Measurements from ENCODE around the gene DAP.

The DAP gene

DNA sequence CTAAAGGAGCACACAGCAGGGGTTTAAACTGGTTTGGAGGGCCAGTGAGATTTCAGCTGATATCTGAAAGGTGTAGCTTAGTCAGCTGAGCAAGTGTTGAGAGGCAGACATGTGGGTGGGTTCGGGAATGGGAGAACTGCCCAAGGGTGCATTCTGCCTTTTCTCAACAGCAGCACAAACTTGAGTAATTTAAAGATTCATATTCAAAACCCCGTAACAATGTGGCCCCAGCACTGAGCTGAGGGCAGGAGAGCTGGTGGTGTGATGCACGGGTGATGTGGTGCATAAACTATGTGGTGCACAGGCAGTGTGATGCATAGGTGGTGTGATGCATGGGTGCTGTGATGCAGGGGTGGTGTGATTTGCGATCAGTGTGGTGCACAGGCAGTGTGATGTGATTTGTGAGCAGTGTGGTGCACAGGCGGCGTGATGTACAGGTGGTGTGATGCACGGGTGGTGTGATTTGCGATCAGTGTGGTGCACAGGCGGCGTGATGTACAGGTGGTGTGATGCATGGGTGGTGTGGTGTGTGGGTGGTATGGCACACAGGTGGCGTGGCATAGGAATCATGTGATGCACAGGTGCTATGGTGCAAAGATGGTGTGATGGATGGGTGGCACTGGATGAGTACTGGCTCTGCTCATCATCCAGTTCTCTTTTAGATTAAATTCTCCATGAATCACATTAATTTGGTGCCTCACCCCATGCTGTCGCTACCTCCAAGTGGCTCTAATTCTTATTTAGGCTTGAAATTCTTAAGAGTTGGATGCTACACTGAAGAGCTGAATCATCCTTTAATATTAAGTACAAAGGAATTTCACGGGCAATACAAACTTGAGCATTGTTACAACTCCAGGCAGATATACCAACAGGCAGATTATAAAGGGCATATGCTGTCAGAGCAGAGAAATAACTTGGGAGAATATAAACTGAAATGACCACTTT is 53.6 kb downstream of the DAP start:
- no peaks in the 10 kb centered on the region for H3K9me3 ChIP-seq (replicated peaks; ENCODE audit: low read length)
- H3K4me1 ChIP-seq (ENCODE audit: control insufficient read depth, insufficient read depth, low read length), result peaks cover 47% of the 10 kb centered on the region
- no peak overlapping the region for H3K4me3 ChIP-seq (ENCODE audit: low read length)
- no peak overlapping the region for H3K4me2 ChIP-seq (ENCODE audit: low read length)
- no peaks in the 10 kb centered on the region for H3K27me3 ChIP-seq (ENCODE audit: control insufficient read depth, insufficient read depth, low read length)
- no peaks in the 10 kb centered on the region for H3K36me3 ChIP-seq (ENCODE audit: insufficient read depth, low read length)
- H3K9ac ChIP-seq (ENCODE audit: low read depth, low read length), result no peak overlapping the region

DNA sequence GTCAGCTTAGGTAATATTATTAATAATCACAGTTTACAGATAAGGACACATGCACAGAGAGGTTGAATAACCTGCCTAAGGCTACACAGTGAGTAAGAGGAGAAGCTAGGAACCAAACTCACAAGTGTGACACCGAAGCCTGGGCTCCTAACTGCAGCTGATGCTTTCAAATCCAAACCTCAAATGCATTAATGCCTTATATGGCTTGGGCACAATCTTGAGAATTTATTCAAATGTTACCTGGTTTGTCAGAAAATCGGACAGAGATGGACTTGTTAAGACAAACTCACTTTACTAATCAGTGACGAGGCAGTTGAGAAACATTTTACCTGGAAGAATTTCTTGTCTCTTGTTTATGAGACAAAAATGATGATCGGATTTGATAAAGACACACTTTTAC is 54.7 kb downstream of the DAP start:
- Histone ChIP-seq H3K4me3 (ENCODE audit: low read length) (no peak overlapping the region), H3K9ac (ENCODE audit: low read depth, low read length) (no peak overlapping the region), H3K9me3 (replicated peaks; ENCODE audit: low read length) (no peaks in the 10 kb centered on the region), H3K4me1 (ENCODE audit: control insufficient read depth, insufficient read depth, low read length) (peaks cover 57% of the 10 kb centered on the region), H3K36me3 (ENCODE audit: insufficient read depth, low read length) (no peaks in the 10 kb centered on the region), H3K27me3 (ENCODE audit: control insufficient read depth, insufficient read depth, low read length) (no peaks in the 10 kb centered on the region), H3K4me2 (ENCODE audit: low read length) (no peak overlapping the region)

DNA sequence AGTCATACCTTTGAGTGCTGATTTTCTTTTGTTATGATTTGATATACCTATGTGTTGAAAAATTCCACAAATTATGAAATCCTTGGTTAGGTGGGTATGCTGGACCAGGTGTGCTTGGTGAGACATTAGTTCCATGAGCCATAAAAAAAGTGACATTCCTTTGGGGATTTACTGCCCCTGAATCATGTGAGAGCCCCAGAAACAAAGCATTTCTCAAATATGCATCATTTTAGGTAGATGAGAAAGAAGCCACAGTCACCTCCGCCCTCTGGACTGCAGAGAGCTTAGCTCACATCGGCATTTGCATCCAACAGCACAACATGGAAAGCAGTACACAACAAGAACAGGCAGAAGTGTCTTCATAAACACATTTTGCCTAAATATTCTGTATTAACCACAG is 55.3 kb downstream of the DAP start:
- H3K9ac ChIP-seq (ENCODE audit: low read depth, low read length), result no peak overlapping the region
- no peaks in the 10 kb centered on the region for H3K36me3 ChIP-seq (ENCODE audit: insufficient read depth, low read length)
- no peak overlapping the region for H3K4me2 ChIP-seq (ENCODE audit: low read length)
- no peaks in the 10 kb centered on the region for H3K9me3 ChIP-seq (replicated peaks; ENCODE audit: low read length)
- peaks cover 57% of the 10 kb centered on the region for H3K4me1 ChIP-seq (ENCODE audit: control insufficient read depth, insufficient read depth, low read length)
- H3K4me3 ChIP-seq (ENCODE audit: low read length), result no peak overlapping the region
- H3K27me3 ChIP-seq (ENCODE audit: control insufficient read depth, insufficient read depth, low read length), result no peaks in the 10 kb centered on the region

DNA sequence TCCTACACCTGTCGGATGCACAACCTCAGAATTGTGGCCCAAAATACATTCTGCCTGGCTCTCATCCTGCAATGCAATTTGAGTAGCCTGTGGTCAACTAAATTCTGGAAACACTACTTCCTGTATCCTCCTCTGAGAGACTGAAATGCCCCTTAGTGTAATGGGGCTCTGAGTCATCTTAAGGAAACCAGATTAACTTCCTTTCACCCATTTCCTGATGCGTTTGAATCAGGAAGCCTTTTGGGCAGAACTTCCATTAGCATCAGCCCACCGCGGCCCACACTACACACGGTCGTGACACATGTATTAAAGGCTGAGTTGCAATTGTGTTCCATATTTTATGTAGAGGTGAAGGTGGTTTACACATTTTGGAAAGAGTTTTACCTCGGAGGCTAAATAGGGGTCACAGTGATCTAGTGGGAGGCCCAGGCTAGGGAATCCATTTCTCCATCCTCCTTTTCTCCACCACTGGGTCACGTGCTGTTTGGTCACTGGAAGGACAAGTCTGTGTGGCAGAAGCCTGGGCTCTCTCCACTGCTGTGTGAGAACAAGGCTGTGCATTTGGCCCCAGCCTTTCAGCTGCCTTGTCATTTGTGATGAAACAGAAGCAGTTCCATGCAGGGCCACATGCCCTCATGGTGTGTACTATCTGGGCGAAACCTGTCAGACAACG is 55.9 kb downstream of the DAP start:
- Histone ChIP-seq H3K27me3 (ENCODE audit: control insufficient read depth, insufficient read depth, low read length) (no peaks in the 10 kb centered on the region), H3K4me3 (ENCODE audit: low read length) (no peak overlapping the region), H3K36me3 (ENCODE audit: insufficient read depth, low read length) (peaks cover 2% of the 10 kb centered on the region), H3K9ac (ENCODE audit: low read depth, low read length) (no peak overlapping the region), H3K4me2 (ENCODE audit: low read length) (peak overlapping the region; percentile 17), H3K9me3 (replicated peaks; ENCODE audit: low read length) (no peaks in the 10 kb centered on the region), H3K4me1 (ENCODE audit: control insufficient read depth, insufficient read depth, low read length) (peaks cover 57% of the 10 kb centered on the region)

DNA sequence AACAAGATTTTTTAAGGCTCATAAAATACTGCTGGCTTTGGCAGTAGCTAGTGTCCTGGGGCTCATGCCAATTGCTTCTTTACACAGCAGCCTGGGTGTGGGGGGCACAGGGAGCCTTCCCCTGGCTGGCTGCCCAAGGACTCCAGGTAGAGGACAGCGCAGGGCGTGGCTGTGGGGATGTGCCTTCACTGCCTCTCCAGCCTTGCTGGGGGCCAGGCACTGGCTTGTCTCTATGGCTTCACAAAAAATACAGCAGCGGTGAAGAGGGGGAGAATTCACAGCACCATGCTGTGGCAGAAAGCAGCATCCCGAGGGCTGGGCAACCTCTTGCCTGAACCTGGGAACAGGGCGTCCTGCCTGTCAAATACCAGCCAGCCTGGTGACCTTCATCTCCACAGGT is 57.4 kb downstream of the DAP start:
- Histone ChIP-seq H3K36me3 (ENCODE audit: insufficient read depth, low read length) (peaks cover 7% of the 10 kb centered on the region), H3K4me3 (ENCODE audit: low read length) (no peak overlapping the region), H3K27me3 (ENCODE audit: control insufficient read depth, insufficient read depth, low read length) (no peaks in the 10 kb centered on the region), H3K4me1 (ENCODE audit: control insufficient read depth, insufficient read depth, low read length) (peaks cover 57% of the 10 kb centered on the region), H3K4me2 (ENCODE audit: low read length) (no peak overlapping the region), H3K9ac (ENCODE audit: low read depth, low read length) (no peak overlapping the region), H3K9me3 (replicated peaks; ENCODE audit: low read length) (no peaks in the 10 kb centered on the region)

DNA sequence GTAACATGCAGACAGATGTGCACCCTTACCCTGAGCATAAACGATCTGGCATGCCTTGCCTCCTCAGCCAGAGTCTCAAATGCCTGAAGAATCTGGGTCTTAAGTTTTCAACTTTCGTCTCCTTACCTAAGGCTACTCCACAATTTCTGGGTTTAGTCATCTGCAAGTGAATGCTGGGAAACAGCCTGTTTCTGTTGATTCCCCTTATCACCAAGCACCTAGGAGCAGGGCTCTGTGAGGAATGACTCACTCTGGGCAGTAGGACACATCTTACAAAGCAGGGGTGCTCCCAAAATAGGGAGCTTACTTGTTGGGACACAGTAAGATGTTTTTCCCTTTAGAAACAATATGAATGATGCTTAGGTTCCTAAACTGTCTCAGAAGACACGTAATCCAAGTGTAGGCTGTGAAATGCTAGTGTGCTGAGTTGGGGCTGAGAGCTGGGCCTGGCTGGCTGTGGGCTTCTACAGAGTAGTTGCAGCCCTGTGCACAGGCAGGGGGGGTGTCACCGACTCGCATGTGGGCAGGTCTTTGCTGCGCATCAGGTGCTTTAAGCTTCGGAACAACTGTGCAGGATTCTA is 58.0 kb downstream of the DAP start:
- Histone ChIP-seq H3K9me3 (replicated peaks; ENCODE audit: low read length) (no peaks in the 10 kb centered on the region), H3K27me3 (ENCODE audit: control insufficient read depth, insufficient read depth, low read length) (no peaks in the 10 kb centered on the region), H3K4me2 (ENCODE audit: low read length) (no peak overlapping the region), H3K4me3 (ENCODE audit: low read length) (no peak overlapping the region), H3K9ac (ENCODE audit: low read depth, low read length) (no peak overlapping the region), H3K4me1 (ENCODE audit: control insufficient read depth, insufficient read depth, low read length) (peaks cover 53% of the 10 kb centered on the region), H3K36me3 (ENCODE audit: insufficient read depth, low read length) (peaks cover 7% of the 10 kb centered on the region)

DNA sequence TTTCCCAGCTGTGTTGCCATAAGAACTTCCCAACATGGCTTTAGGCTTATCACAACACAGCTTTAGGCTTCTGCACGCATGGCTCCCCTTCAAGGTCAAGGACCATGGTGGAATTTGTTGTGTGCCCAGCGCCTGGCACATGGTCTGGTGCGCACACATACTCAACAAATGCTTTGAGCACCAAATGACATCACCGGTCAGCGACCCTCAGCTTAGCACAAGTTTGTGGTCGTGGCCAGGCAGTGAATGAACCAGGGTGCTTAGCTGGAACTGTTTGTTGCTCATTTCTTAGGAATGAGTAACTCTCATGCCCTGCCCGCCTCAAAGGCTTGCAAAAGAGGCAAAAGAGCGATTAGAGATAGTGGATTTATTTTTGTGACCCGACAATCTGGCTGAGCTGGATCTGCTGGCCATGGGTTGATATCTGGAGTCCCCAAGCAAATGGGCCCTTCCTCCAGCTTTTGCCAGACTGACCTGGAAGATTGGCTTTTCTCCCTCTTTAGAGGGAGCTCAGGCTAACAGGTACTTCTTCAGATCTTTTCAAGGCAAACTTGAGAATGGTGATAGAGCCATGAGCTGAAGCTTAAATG is 58.9 kb downstream of the DAP start:
- peaks cover 44% of the 10 kb centered on the region for H3K4me1 ChIP-seq (ENCODE audit: control insufficient read depth, insufficient read depth, low read length)
- peak overlapping the region; percentile 27 for H3K4me3 ChIP-seq (ENCODE audit: low read length)
- H3K27me3 ChIP-seq (ENCODE audit: control insufficient read depth, insufficient read depth, low read length), result no peaks in the 10 kb centered on the region
- H3K4me2 ChIP-seq (ENCODE audit: low read length), result peak overlapping the region; percentile 62
- H3K9ac ChIP-seq (ENCODE audit: low read depth, low read length), result peak overlapping the region; percentile 43
- peaks cover 7% of the 10 kb centered on the region for H3K36me3 ChIP-seq (ENCODE audit: insufficient read depth, low read length)
- H3K9me3 ChIP-seq (replicated peaks; ENCODE audit: low read length), result no peaks in the 10 kb centered on the region

DNA sequence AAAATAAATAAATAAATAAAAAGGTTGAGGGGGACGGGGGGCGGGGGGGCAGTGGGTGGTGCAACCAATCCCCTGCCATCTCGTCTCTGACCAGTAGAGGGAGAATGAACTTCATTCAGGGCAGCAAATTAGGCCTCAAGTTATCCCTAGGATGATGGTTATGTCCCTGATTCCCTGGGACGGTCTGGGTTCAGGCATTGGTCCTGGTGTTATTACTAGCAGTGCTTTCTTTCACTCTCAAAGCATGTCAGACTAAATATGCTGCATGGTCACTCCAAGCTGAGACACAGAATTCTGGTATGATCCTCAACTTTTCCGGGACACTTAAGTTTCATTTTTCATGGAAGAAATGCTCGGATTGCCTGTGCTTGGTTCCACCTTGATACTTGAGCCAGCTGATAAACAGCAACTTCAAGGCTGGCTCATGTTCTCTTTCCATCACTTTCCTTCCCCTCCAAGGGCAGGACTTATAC is 59.4 kb downstream of the DAP start:
- Histone ChIP-seq H3K36me3 (ENCODE audit: insufficient read depth, low read length) (peaks cover 7% of the 10 kb centered on the region), H3K4me3 (ENCODE audit: low read length) (peak overlapping the region; percentile 4), H3K4me2 (ENCODE audit: low read length) (peak overlapping the region; percentile 42), H3K9me3 (replicated peaks; ENCODE audit: low read length) (no peaks in the 10 kb centered on the region), H3K9ac (ENCODE audit: low read depth, low read length) (peak overlapping the region; percentile 43), H3K27me3 (ENCODE audit: control insufficient read depth, insufficient read depth, low read length) (no peaks in the 10 kb centered on the region), H3K4me1 (ENCODE audit: control insufficient read depth, insufficient read depth, low read length) (peaks cover 43% of the 10 kb centered on the region)

DNA sequence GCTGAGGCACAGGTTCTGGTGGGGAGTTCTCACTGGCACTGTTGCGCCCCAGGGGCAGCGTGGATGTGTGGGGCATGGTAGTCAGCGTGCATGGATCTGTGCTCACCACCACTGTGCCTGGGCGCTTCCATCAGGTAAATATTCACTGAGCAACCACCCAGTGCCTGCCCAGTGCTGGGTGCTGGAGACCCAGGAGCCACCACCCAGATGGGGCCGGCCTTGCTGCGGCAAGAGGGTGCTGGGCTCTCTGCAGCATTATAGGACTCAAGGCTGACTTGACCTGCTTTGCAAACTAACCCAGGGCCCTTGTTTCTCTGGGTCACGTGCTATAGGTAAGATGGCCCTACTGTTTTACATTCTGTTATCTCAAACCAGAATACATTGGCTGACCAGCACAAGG is 60.5 kb downstream of the DAP start:
- Histone ChIP-seq H3K4me2 (ENCODE audit: low read length) (no peak overlapping the region), H3K4me3 (ENCODE audit: low read length) (no peak overlapping the region), H3K36me3 (ENCODE audit: insufficient read depth, low read length) (peaks cover 7% of the 10 kb centered on the region), H3K4me1 (ENCODE audit: control insufficient read depth, insufficient read depth, low read length) (peaks cover 46% of the 10 kb centered on the region), H3K9ac (ENCODE audit: low read depth, low read length) (no peak overlapping the region), H3K9me3 (replicated peaks; ENCODE audit: low read length) (no peaks in the 10 kb centered on the region), H3K27me3 (ENCODE audit: control insufficient read depth, insufficient read depth, low read length) (no peaks in the 10 kb centered on the region)

DNA sequence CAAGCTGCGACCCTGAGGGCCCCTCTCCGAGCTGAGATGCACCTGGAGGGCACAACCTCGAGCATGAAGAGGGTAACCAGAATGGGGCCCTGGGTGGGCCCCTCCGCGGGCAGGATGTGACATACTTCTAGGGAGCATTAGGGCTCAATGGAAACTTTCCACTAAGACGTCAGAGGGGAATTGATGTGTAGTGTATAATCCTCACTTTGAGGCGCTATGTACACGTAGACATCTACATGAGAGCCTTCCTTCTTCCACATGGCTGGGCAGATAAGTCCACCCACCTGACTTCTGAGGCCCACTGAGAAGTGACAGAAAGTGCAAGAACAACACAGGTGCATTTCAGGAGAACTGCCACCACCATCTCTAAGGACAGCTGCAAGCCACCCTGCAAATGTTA is 61.0 kb downstream of the DAP start:
- Histone ChIP-seq H3K27me3 (ENCODE audit: control insufficient read depth, insufficient read depth, low read length) (no peaks in the 10 kb centered on the region), H3K36me3 (ENCODE audit: insufficient read depth, low read length) (peaks cover 7% of the 10 kb centered on the region), H3K9me3 (replicated peaks; ENCODE audit: low read length) (no peaks in the 10 kb centered on the region), H3K4me2 (ENCODE audit: low read length) (no peak overlapping the region), H3K9ac (ENCODE audit: low read depth, low read length) (no peak overlapping the region), H3K4me1 (ENCODE audit: control insufficient read depth, insufficient read depth, low read length) (peaks cover 45% of the 10 kb centered on the region), H3K4me3 (ENCODE audit: low read length) (no peak overlapping the region)

DNA sequence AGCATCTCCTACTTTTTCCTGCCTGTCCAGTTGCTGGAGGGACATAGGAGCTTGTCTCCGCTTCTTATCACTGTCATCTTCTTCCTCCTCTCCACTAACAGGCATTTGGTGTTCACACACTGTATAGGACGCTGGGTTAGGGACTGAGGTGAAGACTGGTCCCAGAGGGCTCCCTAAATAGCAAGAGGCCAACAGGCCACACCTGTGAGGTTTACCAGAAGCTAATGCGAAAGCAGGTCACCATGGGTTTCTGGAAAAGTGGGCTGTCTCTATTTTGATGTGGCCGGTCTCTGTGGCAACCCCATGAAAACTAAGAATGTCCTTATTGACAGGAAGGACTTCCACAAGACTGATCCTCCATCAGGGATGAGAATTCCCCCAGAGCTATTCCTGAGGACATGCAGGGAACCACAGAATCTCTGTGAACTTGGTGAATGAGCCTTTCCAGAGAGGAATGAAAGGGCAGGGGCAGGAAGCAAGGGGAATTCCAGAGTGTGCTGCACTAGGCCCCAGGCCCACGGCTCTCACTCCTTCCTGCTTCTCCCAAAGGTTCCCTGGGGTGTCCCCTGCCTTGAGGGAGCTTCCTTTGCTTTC is 61.7 kb downstream of the DAP start:
- H3K36me3 ChIP-seq (ENCODE audit: insufficient read depth, low read length), result peaks cover 7% of the 10 kb centered on the region
- H3K4me1 ChIP-seq (ENCODE audit: control insufficient read depth, insufficient read depth, low read length), result peaks cover 38% of the 10 kb centered on the region
- H3K9me3 ChIP-seq (replicated peaks; ENCODE audit: low read length), result no peaks in the 10 kb centered on the region
- H3K9ac ChIP-seq (ENCODE audit: low read depth, low read length), result no peak overlapping the region
- no peak overlapping the region for H3K4me2 ChIP-seq (ENCODE audit: low read length)
- H3K4me3 ChIP-seq (ENCODE audit: low read length), result no peak overlapping the region
- H3K27me3 ChIP-seq (ENCODE audit: control insufficient read depth, insufficient read depth, low read length), result no peaks in the 10 kb centered on the region

Measured in skeletal muscle satellite cell (primary cell).